Fibroblast of lung (primary cell): ENCODE measurements around the gene RPS6KA3. TPM values are rescaled to one million over a fixed set of nuclear protein-coding genes. Genes with fewer than 3 reads are reported as not detected.

Source experiments
- DNase-seq, 2 donors: peaks; one replicate each; pipeline versions ENCODE4 v3.0.0 to v3.0.0-alpha.2; 2010; ENCODE audit warnings: low read depth in 2 of 2
- H2AFZ ChIP-seq: 2 replicates; pipeline ENCODE4 v1.5.1; 2012; ENCODE audit warnings: low read length, control low read depth, inconsistent platforms
- H3K27ac ChIP-seq: 2 replicates; pipeline ENCODE4 v1.5.1; 2011; ENCODE audit warnings: low read length, control low read depth; ENCODE audit not compliant: insufficient read depth
- H3K27me3 ChIP-seq: 2 replicates; pipeline ENCODE4 v1.5.1; 2011; ENCODE audit warnings: mild to moderate bottlenecking, low read length; ENCODE audit not compliant: control insufficient read depth, insufficient read depth
- H3K36me3 ChIP-seq: 2 replicates; pipeline ENCODE4 v1.5.1; 2011; ENCODE audit warnings: low read length; ENCODE audit not compliant: control insufficient read depth, insufficient read depth
- H3K4me1 ChIP-seq: 2 replicates; pipeline ENCODE4 v1.5.1; 2011; ENCODE audit warnings: low read length; ENCODE audit not compliant: control insufficient read depth, insufficient read depth; ENCODE audit errors: extremely low read depth
- H3K4me2 ChIP-seq: 2 replicates; pipeline ENCODE4 v1.5.1; 2011; ENCODE audit warnings: low read length, control low read depth; ENCODE audit not compliant: insufficient read depth; ENCODE audit errors: extremely low read depth
- H3K4me3 ChIP-seq, 4 experiments: fragments of 200-600 bp in 1 of 4; sonication (generic) in 1 of 4; replicated peaks in 1 of 4; 2 replicates each; pipeline ENCODE4 v1.5.1; 2011 to 2016; ENCODE audit warnings: low read length in 4 of 4, low read depth in 3 of 4, mild to moderate bottlenecking in 3 of 4, control low read depth in 2 of 4, inconsistent platforms in 1 of 4, mixed read lengths in 1 of 4; ENCODE audit not compliant: insufficient read depth in 1 of 4; ENCODE audit errors: control extremely low read depth in 1 of 4
- H3K79me2 ChIP-seq: 2 replicates; pipeline ENCODE4 v1.5.1; 2012; ENCODE audit warnings: mild to moderate bottlenecking, low read length, inconsistent platforms; ENCODE audit not compliant: control insufficient read depth, insufficient read depth
- H3K9ac ChIP-seq: 2 replicates; pipeline ENCODE4 v1.5.1; 2011; ENCODE audit warnings: mild to moderate bottlenecking, low read length, control low read depth; ENCODE audit not compliant: insufficient read depth
- H3K9me3 ChIP-seq: 2 replicates; pipeline ENCODE4 v1.5.1; 2012; ENCODE audit warnings: low read depth, low read length; ENCODE audit not compliant: control insufficient read depth, insufficient read depth
- H4K20me1 ChIP-seq: 2 replicates; pipeline ENCODE4 v1.5.1; 2011; ENCODE audit warnings: low read length; ENCODE audit not compliant: control insufficient read depth, insufficient read depth; ENCODE audit errors: extremely low read depth
- CTCF ChIP-seq, 2 donors: IDR thresholded peaks in 1 of 2; conservative IDR thresholded peaks in 1 of 2; 1 replicate in 1 of 2; 2 replicates in 1 of 2; pipeline ENCODE4 v1.5.1; 2011 to 2012; ENCODE audit warnings: low read length in 2 of 2, control low read depth in 1 of 2, inconsistent platforms in 1 of 2, low read depth in 1 of 2, mild to moderate bottlenecking in 1 of 2
- EZH2 ChIP-seq: IDR thresholded peaks from 2 replicates; pipeline ENCODE4 v1.5.1; 2012; ENCODE audit warnings: low read length, control low read depth, mild to moderate bottlenecking; ENCODE audit errors: missing control alignments
- polyA plus RNA-seq, 2 donors: library from polyadenylated mRNA; depleted of rRNA in 1 of 2; stranded (reverse) in 1 of 2; unstranded in 1 of 2; fragments of >200 nt; gene quantifications; 2 replicates each; pipeline ENCODE4 v1.2.1, GENCODE V29; 2011 to 2012; ENCODE audit warnings: missing spikeins in 1 of 2
- total RNA-seq: library from RNA; depleted of rRNA; stranded (reverse); fragments of >200 nt; gene quantifications from 2 replicates; pipeline ENCODE4 v1.2.1, GENCODE V29; 2014

The RPS6KA3 gene
- total and polyA plus RNA-seq, 2 donors (not counting 1 experiment from before 2014, with no cell fraction given), result 38.5 to 50.2 TPM

- Histone ChIP-seq H3K79me2 (no peaks in the 10 kb centered on the region), H3K4me2 (no peak overlapping the region), H3K4me1 (no peaks in the 10 kb centered on the region), H3K36me3 (no peaks in the 10 kb centered on the region), H3K9ac (no peak overlapping the region), H3K4me3 (no peak overlapping the region), H3K27ac (no peak overlapping the region), H3K9me3 (no peaks in the 10 kb centered on the region), H2AFZ (no peak overlapping the region), H3K27me3 (no peaks in the 10 kb centered on the region), H4K20me1 (no peaks in the 10 kb centered on the region)
- no peak for TF ChIP-seq EZH2
- no peak for TF ChIP-seq CTCF (conservative IDR thresholded peaks at IDR 0.05 in 1 of 2, IDR thresholded peaks at IDR 0.05 in 1 of 2; ENCODE audit: low read depth in 1 of 2, low read length in 2 of 2)
- DNase-seq, result no peak
Measured at GRCh38 chrX:20306668-20307067, 40.0 kb upstream of the RPS6KA3 start.

GRCh38 chrX:20300822-20301221 is 34.1 kb upstream of the RPS6KA3 start:
- no peak for TF ChIP-seq EZH2
- TF ChIP-seq CTCF (conservative IDR thresholded peaks at IDR 0.05 in 1 of 2, IDR thresholded peaks at IDR 0.05 in 1 of 2; ENCODE audit: low read depth in 1 of 2, low read length in 2 of 2), result no peak
- Histone ChIP-seq H3K36me3 (no peaks in the 10 kb centered on the region), H2AFZ (no peak overlapping the region), H3K4me3 (no peak overlapping the region), H3K27me3 (no peaks in the 10 kb centered on the region), H3K4me1 (no peaks in the 10 kb centered on the region), H3K4me2 (no peak overlapping the region), H3K79me2 (no peaks in the 10 kb centered on the region), H3K9ac (no peak overlapping the region), H4K20me1 (no peaks in the 10 kb centered on the region), H3K27ac (no peak overlapping the region), H3K9me3 (no peaks in the 10 kb centered on the region)
- no peak for DNase-seq

- Histone ChIP-seq H3K27ac (no peak overlapping the region), H3K9me3 (no peaks in the 10 kb centered on the region), H3K4me2 (no peak overlapping the region), H3K36me3 (no peaks in the 10 kb centered on the region), H3K4me1 (no peaks in the 10 kb centered on the region), H3K4me3 (no peak overlapping the region), H2AFZ (no peak overlapping the region), H3K79me2 (no peaks in the 10 kb centered on the region), H4K20me1 (no peaks in the 10 kb centered on the region), H3K9ac (no peak overlapping the region), H3K27me3 (no peaks in the 10 kb centered on the region)
- DNase-seq, result no peak
- TF ChIP-seq CTCF (conservative IDR thresholded peaks at IDR 0.05 in 1 of 2, IDR thresholded peaks at IDR 0.05 in 1 of 2; ENCODE audit: low read depth in 1 of 2, low read length in 2 of 2) (no peak), EZH2 (no peak)
Measured at GRCh38 chrX:20294957-20295356, 28.2 kb upstream of the RPS6KA3 start.
